Left colon (tissue), 2 donors: ENCODE measurements around the gene SOX30. TPM values are rescaled to one million over a fixed set of nuclear protein-coding genes. Genes with fewer than 3 reads are reported as not detected.
"Not testable (repeated sequence)": the region's sequence is repeated elsewhere in the genome, so short reads cannot be mapped to it uniquely, and the experiment has no call there.

Source experiments
- ATAC-seq: fragments of 200-7000 bp; cut with Tn5 transposase; one replicate; pipeline ENCODE4 v1.9.1; 2020; ENCODE audit warnings: mild to moderate bottlenecking, moderate library complexity
- DNase-seq, 2 donors: peaks; one replicate each; pipeline ENCODE4 v3.0.0-alpha.2; 2020
- intact Hi-C, 2 donors: fragments of 100-400 bp; cut with DNase I in 1 of 2; cut with micrococcal nuclease in 1 of 2; formaldehyde crosslinking; loops; one replicate each; pipeline versions ENCODE4 v1.11.2 to v1.14.0; 2022; cut with DNase I, micrococcal nuclease
- long read RNA-seq: library from polyadenylated mRNA; unstranded; transcript quantifications from one replicate; pipeline ENCODE4 v2.0.0, GENCODE V29; 2021
- total RNA-seq, 2 donors: library from RNA; stranded (reverse); fragmentation: NEBNext Ultra II Directional; extraction: Animal tissue kit (Norgen Biotek cat#: 25700); gene quantifications; one replicate each; pipeline ENCODE4 v1.2.1, GENCODE V29; 2021
- donor health status: DM: no; HTN: no; CAD: no.
- donor health status: DM: yes; HTN: yes; CAD: no.

SOX30 gene
- under 1 TPM; 0.15 to 0.28 TPM for total RNA-seq
- long read RNA-seq, partial matches to known transcripts: 0 of 1 reads
- long read RNA-seq, other reads (novel, unspliced or antisense): 1 of 1 reads

DNA sequence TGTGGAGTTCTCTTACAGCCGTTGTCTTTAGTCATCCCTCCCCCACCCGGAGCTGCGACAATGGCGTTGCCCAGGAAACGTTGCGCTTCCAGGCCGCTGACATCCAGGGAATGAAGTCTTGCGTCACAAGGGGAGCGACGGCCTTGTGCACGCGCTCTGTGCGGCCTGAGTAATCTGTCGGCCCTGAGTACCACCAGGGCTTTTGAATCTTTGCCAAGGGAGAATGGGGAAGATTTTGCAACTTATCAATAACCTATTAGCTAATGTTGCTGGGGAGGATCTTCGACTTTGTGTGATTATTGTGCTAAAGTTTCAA is at the start of gene SOX30:
Gene SOX30 (minus strand): TSS at position 62 of the 316 bp plus-strand sequence. CDS start 360 bp downstream, outside the sequence.
- ATAC-seq: no peak
- no peak for DNase-seq
- intact Hi-C loops: no loop called here

DNA sequence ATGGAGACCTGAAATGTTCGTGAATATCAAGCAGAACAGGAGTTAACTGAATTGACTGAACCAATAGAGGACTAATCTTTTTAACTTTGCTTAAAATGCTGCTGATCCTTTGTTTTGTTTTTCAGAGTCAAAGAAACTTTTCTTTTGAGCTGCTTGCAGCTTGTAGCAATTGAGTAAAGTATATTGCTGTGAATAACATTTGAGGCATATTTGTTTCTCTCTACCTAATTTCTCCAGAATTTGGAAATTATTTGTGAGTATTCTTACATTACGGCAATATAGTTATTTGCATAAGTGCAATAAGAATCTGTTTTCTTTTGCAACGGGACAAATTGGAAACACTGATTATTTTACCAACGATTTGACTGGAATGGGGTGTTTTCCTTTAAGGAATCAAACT is 46.4 kb upstream of the SOX30 start:
- intact Hi-C loops, ATAC-seq, DNase-seq: not testable (repeated sequence)

DNA sequence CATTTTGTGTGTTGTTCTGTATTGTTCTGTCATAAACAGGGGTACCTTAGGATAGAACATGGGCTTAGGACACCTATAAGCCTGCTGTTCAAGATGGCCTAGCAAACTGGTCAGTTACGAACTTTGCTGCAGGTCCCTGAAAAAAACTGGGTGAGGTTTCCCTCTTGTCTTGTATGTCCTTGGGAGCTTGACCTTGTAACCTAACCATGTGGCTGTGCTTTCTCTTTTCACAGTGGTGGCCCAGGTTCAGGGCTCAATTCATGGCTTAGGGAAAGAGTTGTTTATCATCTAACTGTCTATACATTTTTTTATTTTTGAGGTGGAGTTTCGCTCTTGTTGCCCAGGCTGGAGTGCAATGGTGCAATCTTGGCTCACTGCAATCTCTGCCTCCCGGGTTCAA is 43.9 kb upstream of the SOX30 start:
- ATAC-seq, intact Hi-C loops, DNase-seq: not testable (repeated sequence)

DNA sequence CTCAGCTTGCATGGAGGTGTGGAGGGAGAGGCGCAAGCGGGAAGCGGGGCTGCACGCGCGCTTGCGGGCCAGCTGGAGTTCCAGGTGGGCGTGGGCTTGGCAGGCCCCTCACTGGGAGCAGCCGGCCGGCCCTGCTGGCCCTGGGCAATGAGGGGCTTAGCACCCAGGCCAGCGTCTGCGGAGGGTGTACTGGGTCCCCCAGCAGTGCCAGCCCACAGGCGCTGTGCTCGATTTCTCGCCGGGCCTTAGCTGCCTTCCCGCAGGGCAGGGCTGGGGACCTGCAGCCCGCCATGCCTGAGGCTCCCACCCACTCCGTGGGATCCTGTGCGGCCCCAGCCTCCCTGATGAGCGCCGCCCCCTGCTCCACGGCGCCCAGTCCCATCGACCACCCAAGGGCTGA is 41.6 kb upstream of the SOX30 start:
- DNase-seq, ATAC-seq, intact Hi-C loops: not testable (repeated sequence)

DNA sequence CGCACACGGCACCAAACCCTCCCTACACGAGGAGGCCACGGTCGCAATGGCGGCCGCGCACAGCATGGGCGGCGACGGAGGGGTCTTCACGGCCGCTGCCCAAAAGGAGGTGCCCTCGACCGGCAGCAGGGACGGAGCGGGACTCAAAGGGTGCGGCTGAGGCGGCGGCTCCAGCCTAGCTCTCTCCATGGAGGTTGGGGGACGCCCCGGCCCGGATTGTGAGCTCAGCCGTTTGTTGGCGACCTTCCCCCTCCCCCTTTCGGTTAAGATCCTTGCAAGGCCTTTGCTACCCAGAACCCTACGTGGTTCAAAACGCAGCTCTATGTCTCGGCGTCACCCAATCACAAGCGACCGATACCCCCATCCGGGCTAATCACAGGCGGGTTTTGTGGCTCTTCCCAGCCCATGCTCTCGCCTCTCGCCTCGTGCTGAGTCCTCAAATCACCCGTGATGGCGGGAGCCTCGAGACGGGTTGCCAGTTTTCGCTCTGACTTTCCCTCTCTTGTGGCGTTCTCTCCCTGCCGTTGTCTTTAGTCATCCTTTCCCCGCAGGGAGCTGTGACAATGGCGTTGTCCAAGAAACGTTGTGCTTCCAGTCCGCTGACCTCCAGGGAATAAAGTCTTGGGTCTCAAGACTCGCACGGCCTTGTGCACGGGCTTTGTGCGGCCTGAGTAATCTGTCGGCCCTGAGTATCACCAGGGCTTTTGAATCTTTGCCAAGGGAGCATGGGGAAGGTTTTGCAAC is 38.6 kb upstream of the SOX30 start:
- intact Hi-C loops: no loop called here
- ATAC-seq (no peak), DNase-seq (no peak)

DNA sequence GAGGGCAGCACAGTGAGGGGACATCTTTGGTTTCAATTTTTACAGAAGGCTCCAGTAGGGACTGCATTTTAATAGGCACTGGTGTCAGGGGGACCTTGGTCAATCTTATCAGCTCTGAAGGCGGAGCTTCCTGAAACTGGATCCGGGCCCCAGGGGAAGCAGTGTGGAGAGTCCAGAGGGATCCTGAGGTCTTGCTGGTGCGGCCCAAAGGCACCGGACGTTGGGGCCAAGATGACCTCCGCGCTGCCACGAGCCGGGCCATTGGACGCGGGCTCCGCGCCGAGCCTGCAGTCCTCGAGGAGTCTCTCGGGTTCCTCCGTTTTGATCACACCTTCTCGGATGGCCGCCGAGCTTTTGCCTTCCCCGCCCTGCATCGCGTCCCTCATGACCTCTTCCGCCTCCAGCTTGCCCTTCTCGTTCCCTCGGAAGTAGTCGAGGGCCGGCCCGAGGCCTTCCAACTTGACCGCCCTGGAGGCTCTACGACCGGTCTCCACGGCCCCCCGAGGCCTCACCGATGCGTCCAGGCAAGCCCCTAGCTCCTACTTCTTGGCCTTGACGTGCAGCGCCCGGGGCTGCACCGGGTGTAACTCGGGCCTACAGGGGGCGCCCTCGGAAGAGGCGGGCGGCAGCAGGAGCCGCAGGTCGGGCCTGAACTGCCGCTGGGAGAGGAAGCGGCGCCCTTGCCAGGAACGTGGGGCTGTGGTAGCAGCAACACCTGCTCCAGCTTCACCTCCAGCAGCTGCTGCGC is 37.9 kb upstream of the SOX30 start:
- DNase-seq: no peak
- no peak for ATAC-seq
- intact Hi-C loops: no loop called here

DNA sequence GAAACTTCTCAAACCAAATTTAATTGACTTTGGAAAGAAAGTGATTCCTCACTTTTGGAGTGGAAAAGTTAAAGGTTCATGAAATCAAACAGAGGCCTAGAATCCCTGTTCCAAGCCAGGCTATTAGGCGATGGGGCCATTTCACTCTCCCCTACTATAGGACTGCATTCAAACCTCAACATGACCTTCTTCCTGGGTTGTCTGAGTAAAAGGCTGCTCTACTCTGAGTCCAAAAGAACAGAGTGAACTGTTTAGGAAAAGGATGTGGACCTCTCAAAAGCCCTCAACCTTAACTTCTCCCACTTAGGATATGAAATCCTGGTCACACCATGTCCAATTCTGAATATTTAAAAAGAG is 34.9 kb upstream of the SOX30 start:
- DNase-seq: no peak
- intact Hi-C loops: no loop called here

DNA sequence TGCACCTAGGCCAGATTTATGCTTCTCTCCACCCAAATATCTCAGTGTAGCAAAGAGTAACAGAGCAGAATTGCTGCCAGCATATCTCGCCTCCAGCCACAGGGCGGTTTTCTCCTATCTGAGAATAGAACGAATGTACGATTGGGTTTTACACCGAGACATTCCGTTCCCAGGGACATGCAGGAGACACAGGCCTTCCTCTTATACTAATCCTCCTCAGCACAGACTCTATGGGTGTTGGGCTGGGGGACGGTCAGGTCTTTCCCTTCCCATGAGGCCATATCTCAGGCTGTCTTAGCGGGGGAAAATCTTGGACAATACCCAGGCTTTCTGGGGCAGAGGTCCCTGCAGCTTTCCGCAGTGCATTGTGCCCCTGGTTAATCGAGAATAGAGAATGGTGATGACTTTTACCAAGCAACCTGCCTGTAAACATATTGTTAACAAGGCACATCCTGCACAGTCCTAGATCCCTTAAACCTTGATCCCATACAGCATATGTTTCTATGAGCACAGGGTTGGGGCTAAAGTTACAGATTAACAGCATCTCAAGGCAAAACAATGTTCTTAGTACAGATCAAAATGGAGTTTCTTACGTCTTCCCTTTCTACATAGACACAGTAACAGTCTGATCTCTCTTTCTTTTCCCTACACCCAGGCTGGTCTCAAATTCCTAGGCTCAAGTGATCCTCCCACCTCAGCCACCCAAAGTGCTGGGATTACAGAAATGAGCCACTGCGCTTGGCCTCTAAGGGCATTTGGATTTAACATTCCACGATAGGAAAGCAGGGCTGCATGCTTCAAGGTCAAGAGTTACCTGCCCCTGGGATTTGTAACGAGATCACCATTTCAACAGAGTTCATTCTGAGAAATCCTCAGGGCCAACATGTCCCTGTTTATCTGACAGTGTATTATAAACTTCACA is 34.3 kb upstream of the SOX30 start:
- DNase-seq, intact Hi-C loops, ATAC-seq: not testable (repeated sequence)

More for the DNA sequence above, 34.9 kb upstream of the SOX30 start:
- no peak for ATAC-seq

DNA sequence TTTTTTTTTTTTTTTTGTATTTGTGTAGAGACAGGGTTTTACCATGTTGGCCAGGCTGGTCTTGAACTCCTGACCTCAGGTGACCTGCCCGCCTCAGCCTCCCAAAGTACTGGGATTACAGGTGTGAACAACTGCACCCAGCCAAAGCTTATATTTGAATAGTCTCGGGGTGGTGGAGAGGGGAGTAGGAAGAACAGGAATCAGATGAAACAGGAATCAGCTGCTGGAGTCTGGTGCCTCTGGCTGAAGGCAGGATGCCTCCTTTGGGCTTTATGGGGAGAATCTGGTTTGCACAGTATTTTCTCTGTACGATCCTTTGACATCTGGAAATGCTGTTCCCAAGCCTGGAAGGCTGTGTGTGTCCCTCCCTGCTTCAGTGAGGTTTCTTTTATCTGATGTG is 30.0 kb upstream of the SOX30 start:
- intact Hi-C loops: no loop called here
- DNase-seq (no peak), ATAC-seq (no peak)

DNA sequence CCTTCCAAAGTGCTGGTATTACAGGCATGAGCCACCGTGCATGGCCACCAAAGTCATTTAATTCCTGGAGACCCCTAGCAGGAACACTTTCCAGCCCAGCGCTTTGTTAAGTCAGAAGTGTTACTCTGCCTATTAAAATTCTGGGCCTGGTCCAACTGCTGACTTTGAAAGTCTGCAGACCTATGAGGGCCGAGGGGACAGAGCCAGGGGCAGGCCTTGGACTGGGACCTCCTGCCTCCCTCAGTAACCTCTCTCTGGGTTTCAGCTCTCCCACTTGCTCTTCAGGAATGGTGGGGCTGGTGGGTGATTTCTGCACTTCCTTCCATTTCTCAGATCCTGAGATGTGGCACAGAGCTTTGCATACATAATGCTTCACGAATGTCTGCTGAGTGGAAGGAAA is 28.8 kb upstream of the SOX30 start:
- intact Hi-C loops: no loop called here

DNA sequence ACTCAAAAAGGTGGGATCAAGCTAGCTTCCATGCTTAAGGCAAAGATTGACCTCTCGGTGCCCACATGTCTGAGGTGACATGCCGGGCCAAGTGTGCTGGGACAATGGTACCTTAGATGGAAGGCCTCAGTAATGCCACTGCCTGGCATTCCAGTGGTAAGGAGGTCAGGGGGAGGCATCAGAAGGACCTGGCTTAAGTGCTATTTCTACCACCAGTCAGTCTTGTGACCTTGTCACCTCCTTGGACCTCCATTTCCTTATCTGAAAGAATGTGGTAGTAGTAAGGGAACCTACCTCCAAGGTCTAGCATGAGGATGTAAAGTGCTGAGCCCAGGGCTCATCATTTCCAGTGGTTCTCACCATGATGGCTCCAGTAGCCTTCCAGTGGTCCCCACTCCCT is 28.0 kb upstream of the SOX30 start:
- ATAC-seq: no peak
- intact Hi-C loops: no loop called here

More for the DNA sequence above, 28.8 kb upstream of the SOX30 start:
- no peak for DNase-seq
- no peak for ATAC-seq

DNA sequence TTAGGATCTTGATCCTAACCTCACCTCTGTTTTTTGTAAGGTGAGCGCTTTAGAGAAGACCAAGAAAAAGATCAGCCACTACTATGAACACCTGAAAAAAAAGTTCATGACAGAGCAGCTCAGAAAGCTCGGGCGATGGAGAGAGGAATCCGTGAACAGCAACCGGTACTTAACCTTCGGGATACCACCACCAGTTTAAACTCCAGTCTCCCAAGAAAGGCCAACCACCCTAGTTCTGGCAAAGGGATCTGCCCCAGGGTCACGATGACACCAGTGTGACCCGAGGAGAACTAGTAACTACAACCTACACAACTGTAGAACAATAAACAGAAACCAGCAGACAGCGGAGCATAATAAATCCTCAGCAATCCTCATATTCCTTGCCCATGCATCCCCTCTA is 27.6 kb upstream of the SOX30 start:
- no peak for DNase-seq
- no peak for ATAC-seq
- intact Hi-C loops: no loop called here

More for the DNA sequence above, 28.0 kb upstream of the SOX30 start:
- DNase-seq: no peak

DNA sequence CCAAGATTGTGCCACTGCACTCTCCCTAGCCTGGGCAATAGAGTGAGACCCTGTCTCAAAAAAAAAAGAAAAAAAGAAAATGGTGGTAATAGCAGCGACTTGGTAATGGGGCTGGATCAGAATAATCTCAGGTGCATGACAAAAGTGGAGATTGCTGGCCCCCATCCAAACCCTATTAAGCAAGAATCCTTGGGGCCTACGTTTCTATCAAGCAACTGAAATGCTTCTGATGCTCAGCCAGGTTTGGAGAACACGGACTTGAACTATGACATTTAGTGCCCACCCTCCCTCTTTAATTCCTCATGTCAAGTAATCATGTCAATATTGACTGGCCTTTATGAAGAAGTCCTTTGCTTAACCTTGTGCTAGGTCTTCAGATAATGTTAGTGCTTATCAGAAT is 25.7 kb upstream of the SOX30 start:
- ATAC-seq: no peak
- no peak for DNase-seq
- intact Hi-C loops: no loop called here

DNA sequence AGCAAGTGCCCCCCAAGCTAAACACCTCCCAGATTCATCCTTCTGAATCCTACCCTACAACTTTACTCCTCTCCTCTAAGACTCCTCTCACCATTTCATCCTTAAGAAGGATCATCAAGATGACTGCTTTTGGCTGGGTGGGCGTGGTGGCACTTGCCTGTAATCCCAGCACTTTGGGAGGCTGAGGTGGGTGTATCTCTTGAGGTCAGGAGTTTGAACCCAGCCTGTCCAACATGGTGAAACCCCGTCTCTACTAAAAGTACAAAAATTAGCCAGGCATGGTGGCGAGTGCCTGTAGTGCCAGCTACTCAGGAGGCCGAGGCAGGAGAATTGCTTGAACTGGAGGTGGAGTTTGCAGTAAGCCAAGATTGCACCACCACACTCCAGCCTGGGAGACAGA is 22.1 kb upstream of the SOX30 start:
- ATAC-seq, DNase-seq, intact Hi-C loops: not testable (repeated sequence)

DNA sequence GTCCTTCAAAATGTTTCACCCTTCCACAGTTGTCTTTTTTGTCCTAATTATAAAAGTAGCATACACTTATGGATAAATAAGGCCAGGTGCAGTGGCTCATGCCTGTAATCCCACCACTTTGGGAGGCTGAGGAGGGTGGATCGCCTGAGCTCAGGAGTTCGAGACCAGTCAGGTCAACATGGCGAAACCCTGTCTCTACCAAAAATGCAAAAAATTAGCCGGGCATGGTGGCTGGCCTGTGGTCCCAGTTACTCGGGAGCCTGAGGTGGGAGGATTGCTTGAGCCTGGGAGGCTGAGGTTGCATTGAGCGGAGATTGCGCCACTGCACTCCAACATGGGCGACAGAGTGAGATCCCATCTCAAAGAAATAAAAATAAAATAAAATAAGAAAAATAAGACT is 20.7 kb upstream of the SOX30 start:
- ATAC-seq (no peak), DNase-seq (no peak)
- intact Hi-C loops: no loop called here

DNA sequence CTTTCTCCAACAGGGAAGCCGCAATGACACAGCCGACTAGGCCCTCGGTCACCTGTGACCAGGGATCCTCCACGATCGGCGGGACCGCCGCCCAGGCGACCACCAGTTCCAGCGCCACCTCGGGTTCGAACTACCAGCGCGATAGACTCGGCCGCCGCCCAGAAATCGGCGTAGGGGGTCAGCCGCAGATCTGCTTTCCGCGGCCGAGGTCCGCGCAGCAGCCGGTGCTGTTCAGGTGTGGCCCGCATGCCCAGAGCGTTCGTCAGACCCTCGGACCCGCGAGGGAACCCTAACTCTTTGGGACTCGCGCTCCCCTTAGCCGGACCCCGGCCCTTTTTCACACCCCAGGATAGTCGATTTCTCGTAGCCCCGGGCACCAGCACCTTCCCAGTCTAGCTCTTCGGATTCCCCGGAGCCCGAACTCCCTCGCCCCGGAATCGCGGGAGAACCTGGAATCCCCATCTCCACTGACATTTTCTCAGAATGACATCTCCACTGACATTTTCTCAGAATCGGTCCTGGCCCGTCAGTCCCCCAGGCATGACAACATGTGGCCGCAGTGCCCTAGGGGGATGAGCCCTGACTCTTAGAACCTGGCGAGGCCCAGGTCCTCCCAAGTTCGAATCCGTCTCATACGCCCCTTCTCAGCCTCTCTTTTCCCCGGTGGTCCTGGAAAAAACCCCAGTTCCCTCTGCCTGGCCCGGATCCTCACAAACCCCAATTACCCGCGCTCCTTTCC is 19.5 kb upstream of the SOX30 start:
- no peak for DNase-seq
- peak; percentile 18 for ATAC-seq

DNA sequence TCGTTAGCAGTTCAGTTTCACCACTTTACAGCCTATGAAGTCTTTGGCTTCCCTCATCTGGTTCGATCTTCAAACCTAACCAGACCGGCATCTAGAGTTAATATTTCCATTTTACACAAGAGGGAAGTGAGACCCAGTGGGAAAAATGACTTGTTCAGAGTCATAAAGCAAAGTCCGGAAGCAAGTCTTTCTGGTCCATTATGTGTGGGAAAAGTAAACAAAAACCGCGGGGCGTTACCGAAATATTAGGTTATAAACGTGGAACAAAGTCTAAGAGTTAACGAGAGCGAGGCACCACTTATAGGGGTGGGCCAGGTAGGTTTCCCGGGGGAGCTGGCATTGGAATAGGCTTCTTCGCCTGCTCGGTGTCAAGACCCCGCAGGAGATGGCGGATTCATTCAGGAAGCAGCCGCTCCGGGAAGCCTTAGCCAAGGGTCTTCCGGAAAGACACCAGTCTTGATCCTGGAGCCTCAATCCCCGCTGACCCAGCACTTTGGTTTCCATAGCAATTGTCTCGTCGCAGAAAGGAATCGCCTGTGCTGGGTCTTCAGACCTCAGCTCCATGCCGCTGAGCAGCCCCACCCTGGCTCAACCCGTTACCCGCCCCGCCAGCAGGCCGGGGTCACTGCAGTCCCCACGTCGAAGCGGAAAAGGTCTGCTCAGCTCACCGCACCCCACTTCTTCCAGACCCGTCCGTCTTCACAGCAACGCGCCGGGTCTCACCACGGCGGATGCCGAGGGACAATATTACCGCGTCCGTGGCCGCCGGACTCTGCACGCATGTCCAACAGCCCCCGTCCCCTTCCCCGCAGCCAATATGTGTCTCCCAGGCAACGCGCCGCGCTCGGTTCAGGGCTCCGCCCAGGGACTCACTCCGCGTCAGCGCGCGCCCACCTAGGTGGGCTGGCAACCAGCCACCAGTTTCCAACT is 18.7 kb upstream of the SOX30 start, which contains the start of gene C5orf52:
Gene C5orf52 (plus strand): TSS at position 872 of the 930 bp plus-strand sequence. CDS start 82 bp downstream, outside the sequence.
- DNase-seq: peak; percentile 79 to 80
- ATAC-seq: peak; percentile 84
- intact Hi-C loops: no loop called here

More for the DNA sequence above, 19.5 kb upstream of the SOX30 start:
- intact Hi-C loops: no loop called here
